HAP-1 (cell line): ENCODE data around the gene MATR3.
"Not testable (repeated sequence)": the region's sequence is repeated elsewhere in the genome, so short reads cannot be mapped to it uniquely, and the experiment has no call there.

ENCODE experiments used
- DNase-seq, 2 experiments: peaks; one replicate each; pipeline ENCODE4 v3.0.0-alpha.2; 2016 to 2020; ENCODE audit warnings: low spot score in 2 of 2
- H3K27me3 ChIP-seq: fragments of 250-450 bp; sonication (Bioruptor Pico); 2 replicates; pipeline ENCODE4 v1.5.1; 2020; ENCODE audit warnings: low read depth, mild to moderate bottlenecking, moderate library complexity
- H3K36me3 ChIP-seq: fragments of 250-450 bp; sonication (Bioruptor Pico); replicated peaks from 2 replicates; pipeline ENCODE4 v1.5.1; 2020; ENCODE audit warnings: mild to moderate bottlenecking
- H3K4me1 ChIP-seq: fragments of 250-450 bp; sonication (Bioruptor Pico); 2 replicates; pipeline ENCODE4 v1.5.1; 2020; ENCODE audit warnings: mild to moderate bottlenecking
- H3K4me3 ChIP-seq: fragments of 250-450 bp; sonication (Bioruptor Pico); 2 replicates; pipeline ENCODE4 v1.5.1; 2020; ENCODE audit warnings: mild to moderate bottlenecking, moderate library complexity
- H3K9me3 ChIP-seq: fragments of 250-450 bp; sonication (Bioruptor Pico); 2 replicates; pipeline ENCODE4 v1.5.1; 2020; ENCODE audit warnings: mild to moderate bottlenecking, moderate library complexity
- in situ Hi-C: fragments of 300-500 bp; cut with MboI; formaldehyde crosslinking; loops from 3 replicates; pipeline ENCODE4 v1.14.3; 2020; ENCODE audit warnings: low sequenced_read_pairs, inconsistent platforms, mixed read lengths

MATR3 gene

GRCh38 chr5:139314276-139314675, 20.7 kb downstream of the MATR3 start:
- H3K36me3 ChIP-seq = peaks cover 44% of the 10 kb centered on the region
- in situ Hi-C loops = loop anchor here (25.0 kb wide), 1 partner anchor 1127 kb away; the partner anchor contains the start of genes BRD8 and KIF20A
- DNase-seq = no peak

GRCh38 chr5:139315056-139315615, 21.6 kb downstream of the MATR3 start:
- no peak for DNase-seq
- Histone ChIP-seq H3K36me3 (peaks cover 50% of the 10 kb centered on the region), H3K9me3 (no peaks in the 10 kb centered on the region), H3K4me3 (no peak overlapping the region), H3K27me3 (no peaks in the 10 kb centered on the region), H3K4me1 (no peaks in the 10 kb centered on the region)
- in situ Hi-C loops = loop anchor here (25.0 kb wide), 1 partner anchor 1128 kb away; the partner anchor contains the start of genes BRD8 and KIF20A

More at GRCh38 chr5:139314276-139314675, 20.7 kb downstream of the MATR3 start:
- H3K4me3 ChIP-seq = no peak overlapping the region
- no peaks in the 10 kb centered on the region for H3K27me3 ChIP-seq
- H3K9me3 ChIP-seq = no peaks in the 10 kb centered on the region
- peaks cover 6% of the 10 kb centered on the region for H3K4me1 ChIP-seq

GRCh38 chr5:139335811-139336210, 42.3 kb downstream of the MATR3 start:
- Histone ChIP-seq H3K36me3 (peaks cover 24% of the 10 kb centered on the region), H3K4me3 (no peak overlapping the region), H3K27me3 (no peaks in the 10 kb centered on the region), H3K4me1 (no peaks in the 10 kb centered on the region), H3K9me3 (no peaks in the 10 kb centered on the region)
- in situ Hi-C loops = no loop called here
- DNase-seq = no peak

GRCh38 chr5:139340051-139340450, 46.5 kb downstream of the MATR3 start:
- Histone ChIP-seq H3K9me3 (no peaks in the 10 kb centered on the region), H3K4me3 (no peak overlapping the region), H3K4me1 (peaks cover 13% of the 10 kb centered on the region), H3K36me3 (0 out of 2 replicates have a peak, but pooled peaks cover 5% of the 10 kb centered on the region), H3K27me3 (no peaks in the 10 kb centered on the region)
- no peak for DNase-seq
- in situ Hi-C loops = no loop called here

GRCh38 chr5:139341187-139341688, 47.7 kb downstream of the MATR3 start:
- no peak for DNase-seq
- Histone ChIP-seq H3K36me3 (0 out of 2 replicates have a peak, but pooled peaks cover 8% of the 10 kb centered on the region), H3K4me1 (peaks cover 13% of the 10 kb centered on the region), H3K9me3 (no peaks in the 10 kb centered on the region), H3K27me3 (no peaks in the 10 kb centered on the region), H3K4me3 (peak overlapping the region; percentile 87)
- in situ Hi-C loops = no loop called here

- in situ Hi-C loops = no loop called here
- peaks cover 13% of the 10 kb centered on the region for H3K4me1 ChIP-seq
- peaks cover 8% of the 10 kb centered on the region; the same call in 1 of the 2 replicates for H3K36me3 ChIP-seq
- no peaks in the 10 kb centered on the region for H3K27me3 ChIP-seq
- DNase-seq = peak; percentile 96 to 99
- H3K9me3 ChIP-seq = no peaks in the 10 kb centered on the region
- H3K4me3 ChIP-seq = peak within 1 kb of the TSS; percentile 87
These were observed 48.3 kb downstream of the MATR3 start, which contains the start of gene PAIP2 for GRCh38 chr5:139341689-139342422. PAIP2 (plus strand) TSS chr5:139341854; CDS start chr5:139363785, 21,931 bp downstream.

GRCh38 chr5:139342423-139342723, 48.8 kb downstream of the MATR3 start:
- DNase-seq = no peak
- H3K4me1 ChIP-seq = peaks cover 13% of the 10 kb centered on the region
- in situ Hi-C loops = no loop called here
- peaks cover 9% of the 10 kb centered on the region for H3K36me3 ChIP-seq
- H3K4me3 ChIP-seq = peak overlapping the region; percentile 87
- no peaks in the 10 kb centered on the region for H3K27me3 ChIP-seq
- H3K9me3 ChIP-seq = no peaks in the 10 kb centered on the region

- Histone ChIP-seq H3K4me3 (peak overlapping the region; percentile 87), H3K9me3 (no peaks in the 10 kb centered on the region), H3K36me3 (peaks cover 12% of the 10 kb centered on the region), H3K4me1 (peaks cover 13% of the 10 kb centered on the region), H3K27me3 (no peaks in the 10 kb centered on the region)
- in situ Hi-C loops = no loop called here
- peak in 1 of 2 experiments; percentile 24 for DNase-seq
These were observed 49.9 kb downstream of the MATR3 start for GRCh38 chr5:139343476-139343875.

GRCh38 chr5:139344177-139344576, 50.6 kb downstream of the MATR3 start:
- Histone ChIP-seq H3K4me3 (no peak overlapping the region; the same call in 1 of the 2 replicates), H3K27me3 (no peaks in the 10 kb centered on the region), H3K9me3 (no peaks in the 10 kb centered on the region), H3K4me1 (peaks cover 13% of the 10 kb centered on the region), H3K36me3 (peaks cover 12% of the 10 kb centered on the region)
- DNase-seq = no peak
- in situ Hi-C loops = no loop called here

GRCh38 chr5:139345442-139345841, 51.9 kb downstream of the MATR3 start:
- H3K4me3 ChIP-seq, H3K9me3 ChIP-seq, DNase-seq, H3K27me3 ChIP-seq, in situ Hi-C loops: not testable (repeated sequence)
- Histone ChIP-seq H3K4me1 (peaks cover 13% of the 10 kb centered on the region), H3K36me3 (peaks cover 12% of the 10 kb centered on the region)

GRCh38 chr5:139347863-139348262, 54.3 kb downstream of the MATR3 start:
- H3K4me3 ChIP-seq, H3K27me3 ChIP-seq, in situ Hi-C loops, H3K9me3 ChIP-seq, DNase-seq, H3K4me1 ChIP-seq: not testable (repeated sequence)
- H3K36me3 ChIP-seq = peaks cover 12% of the 10 kb centered on the region

- Histone ChIP-seq H3K9me3 (peaks cover 5% of the 10 kb centered on the region; the same call in 1 of the 2 replicates), H3K36me3 (peaks cover 21% of the 10 kb centered on the region), H3K27me3 (no peaks in the 10 kb centered on the region), H3K4me1 (peaks cover 11% of the 10 kb centered on the region), H3K4me3 (no peak overlapping the region)
- in situ Hi-C loops = no loop called here
- DNase-seq = no peak
These were observed 60.6 kb downstream of the MATR3 start for GRCh38 chr5:139354186-139354585.

- H3K9me3 ChIP-seq, H3K4me3 ChIP-seq, in situ Hi-C loops, DNase-seq, H3K27me3 ChIP-seq: not testable (repeated sequence)
- peaks cover 21% of the 10 kb centered on the region for H3K36me3 ChIP-seq
- peaks cover 11% of the 10 kb centered on the region for H3K4me1 ChIP-seq
These were observed 62.4 kb downstream of the MATR3 start for GRCh38 chr5:139355900-139356299.

GRCh38 chr5:139358064-139358463, 64.5 kb downstream of the MATR3 start:
- peak in 1 of 2 experiments; percentile 83 for DNase-seq
- H3K4me3 ChIP-seq = no peak overlapping the region
- peaks cover 19% of the 10 kb centered on the region for H3K36me3 ChIP-seq
- peaks cover 11% of the 10 kb centered on the region for H3K4me1 ChIP-seq
- in situ Hi-C loops = no loop called here
- peaks cover 5% of the 10 kb centered on the region; the same call in 1 of the 2 replicates for H3K9me3 ChIP-seq
- no peaks in the 10 kb centered on the region for H3K27me3 ChIP-seq
